IMR-90 (cell line): ENCODE measurements around the gene RNF103. TPM values are rescaled to one million over a fixed set of nuclear protein-coding genes. Genes with fewer than 3 reads are reported as not detected.

Source experiments
- ATAC-seq: fragments of 200-7000 bp; cut with Tn5 transposase; 2 replicates; pipeline ENCODE4 v1.9.1; 2020; ENCODE audit warnings: low read depth, mild to moderate bottlenecking, moderate library complexity
- BruUV-seq: library from RNA; stranded (reverse); fragments of 400-500 nt; replicated peaks from 2 replicates; lab custom pipeline; 2021; lab: Mats Ljungman, UMichigan
- CTCF ChIA-PET: fragments of 300-600 bp; formaldehyde crosslinking; extraction: SDS; loops from one replicate; lab custom pipeline; 2021; ENCODE audit warnings: antibody characterized with exemption; lab: Yijun Ruan, JAX
- POLR2A ChIA-PET: fragments of 300-600 bp; sonication (Branson Sonifier 250); formaldehyde crosslinking; loops from one replicate; lab custom pipeline; 2022; ENCODE audit warnings: antibody characterized with exemption; ENCODE audit not compliant: unreplicated experiment; lab: Charles Lee
- DNase-seq: peaks from one replicate; pipeline ENCODE4 v3.0.0; 2013
- H2AFZ ChIP-seq: replicated peaks from 2 replicates; pipeline ENCODE3; 2013; ENCODE audit warnings: low read length, mild to moderate bottlenecking; ENCODE audit not compliant: poor library complexity
- H2AK5ac ChIP-seq: 2 replicates; pipeline ENCODE4 v1.6.1; 2013; ENCODE audit warnings: low read depth, low read length, inconsistent platforms
- H2AK9ac ChIP-seq: replicated peaks from 2 replicates; pipeline ENCODE3; 2013; ENCODE audit warnings: mild to moderate bottlenecking, low read depth, low read length, moderate library complexity; ENCODE audit not compliant: poor library complexity
- H2BK120ac ChIP-seq: 2 replicates; pipeline ENCODE4 v1.6.1; 2013; ENCODE audit warnings: low read depth, low read length, inconsistent platforms
- H2BK15ac ChIP-seq: 3 replicates; pipeline ENCODE4 v1.6.1; 2013; ENCODE audit warnings: low read depth, low read length, inconsistent platforms
- H2BK20ac ChIP-seq: 2 replicates; pipeline ENCODE4 v1.6.1; 2013; ENCODE audit warnings: low read depth, mild to moderate bottlenecking, inconsistent platforms, low read length, moderate library complexity
- H2BK5ac ChIP-seq: 2 replicates; pipeline ENCODE4 v1.6.1; 2013; ENCODE audit warnings: mild to moderate bottlenecking, low read depth, low read length, inconsistent platforms; ENCODE audit not compliant: poor library complexity, severe bottlenecking
- H3K14ac ChIP-seq: replicated peaks from 2 replicates; pipeline ENCODE4 v1.6.1; 2013; ENCODE audit warnings: low read depth, low read length, inconsistent platforms
- H3K18ac ChIP-seq: 2 replicates; pipeline ENCODE4 v1.6.1; 2013; ENCODE audit warnings: low read depth, low read length, control low read depth
- H3K23ac ChIP-seq: 2 replicates; pipeline ENCODE4 v1.6.1; 2013; ENCODE audit warnings: low read depth, low read length, inconsistent platforms
- H3K27ac ChIP-seq: 2 replicates; pipeline ENCODE4 v1.5.1; 2013; ENCODE audit warnings: mild to moderate bottlenecking, control low read depth, low read length; ENCODE audit not compliant: insufficient read depth
- H3K27me3 ChIP-seq: 2 replicates; pipeline ENCODE4 v1.6.1; 2013; ENCODE audit warnings: low read length; ENCODE audit not compliant: control insufficient read depth, insufficient read depth
- H3K36me3 ChIP-seq: 2 replicates; pipeline ENCODE4 v1.6.1; 2013; ENCODE audit warnings: low read length, mixed read lengths; ENCODE audit not compliant: control insufficient read depth, insufficient read depth
- H3K4ac ChIP-seq: 2 replicates; pipeline ENCODE4 v1.6.1; 2013; ENCODE audit warnings: low read depth, low read length, inconsistent platforms
- H3K4me1 ChIP-seq: 2 replicates; pipeline ENCODE4 v1.6.1; 2013; ENCODE audit warnings: low read length, mixed read lengths; ENCODE audit not compliant: control insufficient read depth, insufficient read depth
- H3K4me2 ChIP-seq: 2 replicates; pipeline ENCODE4 v1.6.1; 2013; ENCODE audit warnings: low read depth, mild to moderate bottlenecking, control low read depth, low read length, moderate library complexity
- H3K4me3 ChIP-seq: 2 replicates; pipeline ENCODE4 v1.5.1; 2013; ENCODE audit warnings: low read depth, mild to moderate bottlenecking, control low read depth, low read length, moderate library complexity; ENCODE audit not compliant: insufficient read depth
- H3K56ac ChIP-seq: 2 replicates; pipeline ENCODE4 v1.6.1; 2013; ENCODE audit warnings: low read length, inconsistent platforms; ENCODE audit not compliant: insufficient read depth; ENCODE audit errors: extremely low read depth
- H3K79me1 ChIP-seq, 2 experiments: 2 replicates each; pipeline ENCODE4 v1.6.1; 2013; ENCODE audit warnings: low read length in 2 of 2, inconsistent platforms in 1 of 2, low read depth in 1 of 2
- H3K9ac ChIP-seq: 2 replicates; pipeline ENCODE4 v1.6.1; 2013; ENCODE audit warnings: low read depth, low read length, control low read depth
- H3K9me1 ChIP-seq: 2 replicates; pipeline ENCODE4 v1.6.1; 2013; ENCODE audit warnings: low read length, inconsistent platforms; ENCODE audit not compliant: insufficient read depth
- H3K9me3 ChIP-seq: 2 replicates; pipeline ENCODE4 v1.6.1; 2013; ENCODE audit warnings: low read length; ENCODE audit not compliant: control insufficient read depth, insufficient read depth
- H4K20me1 ChIP-seq: 2 replicates; pipeline ENCODE4 v1.6.1; 2013; ENCODE audit warnings: low read length, inconsistent platforms; ENCODE audit not compliant: insufficient read depth
- H4K5ac ChIP-seq: 2 replicates; pipeline ENCODE4 v1.6.1; 2013; ENCODE audit warnings: mild to moderate bottlenecking, low read depth, low read length, control low read depth
- H4K8ac ChIP-seq, 2 experiments: 2 replicates each; pipeline ENCODE4 v1.6.1; 2013; ENCODE audit warnings: low read depth in 2 of 2, low read length in 2 of 2, control low read depth in 1 of 2, inconsistent platforms in 1 of 2
- H4K91ac ChIP-seq: 2 replicates; pipeline ENCODE4 v1.6.1; 2013; ENCODE audit warnings: low read depth, low read length, inconsistent platforms; ENCODE audit not compliant: insufficient read depth
- BHLHE40 ChIP-seq: fragments of 150-350 bp; IDR thresholded peaks from 2 replicates; pipeline ENCODE4 v1.6.1; 2016; ENCODE audit warnings: mild to moderate bottlenecking, low read depth, low read length
- CEBPB ChIP-seq: IDR thresholded peaks from 2 replicates; pipeline ENCODE4 v1.6.1; 2012; ENCODE audit warnings: low read depth, low read length, improper control_type of control experiment
- CHD1 ChIP-seq: IDR thresholded peaks from 2 replicates; pipeline ENCODE4 v1.6.1; 2012; ENCODE audit warnings: low read depth, low read length, improper control_type of control experiment
- FOS ChIP-seq: fragments of 150-350 bp; IDR thresholded peaks from 2 replicates; pipeline ENCODE4 v1.6.1; 2016; ENCODE audit warnings: low read depth, low read length
- MAFK ChIP-seq: IDR thresholded peaks from 2 replicates; pipeline ENCODE4 v1.6.1; 2012; ENCODE audit warnings: low read depth, low read length, improper control_type of control experiment
- MAZ ChIP-seq: IDR thresholded peaks from 2 replicates; pipeline ENCODE4 v1.6.1; 2012; ENCODE audit warnings: low read depth, mild to moderate bottlenecking, low read length, improper control_type of control experiment, moderate library complexity, borderline replicate concordance
- MXI1 ChIP-seq: IDR thresholded peaks from 2 replicates; pipeline ENCODE4 v1.6.1; 2012; ENCODE audit warnings: low read depth, mild to moderate bottlenecking, low read length, moderate library complexity, borderline replicate concordance
- NFE2L2 ChIP-seq: fragments of 150-350 bp; IDR thresholded peaks from 2 replicates; pipeline ENCODE4 v1.6.1; 2016; ENCODE audit warnings: low read depth, mild to moderate bottlenecking, low read length
- POLR2A ChIP-seq: IDR thresholded peaks from 2 replicates; pipeline ENCODE4 v1.6.1; 2012; ENCODE audit warnings: mild to moderate bottlenecking, low read depth, low read length
- RAD21 ChIP-seq: IDR thresholded peaks from 2 replicates; pipeline ENCODE4 v1.6.1; 2012; ENCODE audit warnings: low read length, improper control_type of control experiment
- RCOR1 ChIP-seq: IDR thresholded peaks from 2 replicates; pipeline ENCODE4 v1.6.1; 2012; ENCODE audit warnings: mild to moderate bottlenecking, low read length, improper control_type of control experiment; ENCODE audit not compliant: insufficient replicate concordance
- RFX5 ChIP-seq: IDR thresholded peaks from 2 replicates; pipeline ENCODE4 v1.8.0; 2012; ENCODE audit warnings: low read depth, mild to moderate bottlenecking, low read length, moderate library complexity
- SMC3 ChIP-seq: fragments of 150-350 bp; IDR thresholded peaks from 2 replicates; pipeline ENCODE4 v1.6.1; 2016; ENCODE audit warnings: low read depth, mild to moderate bottlenecking, antibody characterized with exemption, low read length, moderate library complexity
- USF2 ChIP-seq: fragments of 150-350 bp; IDR thresholded peaks from 2 replicates; pipeline ENCODE4 v1.6.1; 2017; ENCODE audit warnings: mild to moderate bottlenecking, antibody characterized with exemption, low read length, low read depth
- WGBS, 2 experiments: methylation state at CpG; one replicate each; pipeline versions ENCODE4 v1.1.5 to v1.1.7; 2013; ENCODE audit warnings: missing lambda C conversion rate in 2 of 2; ENCODE audit not compliant: insufficient read length in 1 of 2; ENCODE audit errors: extremely low coverage in 2 of 2; 5-methylcytosine and 5-hydroxymethylcytosine counted together
- dilution Hi-C: fragments of 300-500 bp; cut with HindIII; formaldehyde crosslinking; loops from one replicate; pipeline ENCODE4 v1.14.3; 2018; ENCODE audit warnings: low sequenced_read_pairs; ENCODE audit not compliant: unreplicated experiment
- in situ Hi-C: fragments of 300-500 bp; cut with MboI; formaldehyde crosslinking; loops from 3 replicates; pipeline ENCODE4 v1.14.3; 2019; ENCODE audit warnings: low sequenced_read_pairs, inconsistent platforms, mixed read lengths
- intact Hi-C: fragments of 100-400 bp; cut with micrococcal nuclease; formaldehyde crosslinking; loops from 2 replicates; pipeline ENCODE4 v1.10.0; 2022
- polyA plus RNA-seq, 3 experiments: library from polyadenylated mRNA; depleted of rRNA; stranded (reverse); fragments of >200 nt; gene quantifications; 2 replicates each; pipeline ENCODE4 v1.2.3, GENCODE V29; 2012; ENCODE audit warnings: low replicate concordance in 1 of 3
- total RNA-seq: library from RNA; depleted of rRNA; stranded (reverse); fragments of >200 nt; gene quantifications from 2 replicates; pipeline ENCODE4 v1.2.3, GENCODE V29; 2012
- TF ChIP-seq, protein P1 (sequence below): fragments of 150-350 bp; IDR thresholded peaks from 2 replicates; pipeline ENCODE4 v1.6.1; 2016; ENCODE audit warnings: low read depth, mild to moderate bottlenecking, low read length, moderate library complexity, borderline replicate concordance
- TF ChIP-seq, protein P2 (sequence below): conservative IDR thresholded peaks from 2 replicates; pipeline ENCODE4 v1.5.1; 2012; ENCODE audit warnings: mild to moderate bottlenecking, low read depth, low read length, improper control_type of control experiment

The RNF103 gene
- total and polyA plus RNA-seq, 2 of the 4 experiments (the other 2 are of a cell fraction), result 5.6 to 7.2 TPM

DNA sequence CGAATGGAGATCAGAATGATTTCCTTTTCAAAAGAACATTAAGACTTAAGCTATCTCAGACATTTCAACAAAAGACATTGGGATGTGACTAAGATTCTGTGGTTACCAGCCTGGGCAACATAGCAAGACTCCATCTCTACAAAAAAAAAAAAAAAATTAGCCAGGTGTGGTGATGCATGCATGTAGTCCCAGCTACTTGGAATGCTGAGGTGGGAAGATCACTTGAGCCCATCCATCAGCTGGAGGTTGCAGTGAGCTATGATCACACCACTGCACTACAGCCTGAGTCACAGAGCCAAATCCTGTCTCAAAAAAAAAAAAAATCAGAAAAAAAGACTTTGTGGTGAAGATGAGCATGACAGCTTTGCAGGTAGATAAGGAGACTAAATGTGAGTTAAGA is 12.8 kb downstream of the RNF103 start:
- Histone ChIP-seq H4K20me1 (no peaks in the 10 kb centered on the region), H3K4me1 (no peaks in the 10 kb centered on the region), H2BK120ac (no peak overlapping the region), H2BK5ac (no peak overlapping the region), H4K5ac (no peak overlapping the region), H3K27me3 (no peaks in the 10 kb centered on the region), H2BK15ac (no peak overlapping the region), H3K79me1 (peaks cover 0 to 2% of the 10 kb centered on the region in 2 experiments; a peak in 1 of 4 replicates), H4K91ac (no peak overlapping the region), H3K56ac (no peak overlapping the region), H4K8ac (no peak overlapping the region), H2AK9ac (no peak overlapping the region), H3K23ac (no peak overlapping the region), H3K27ac (no peak overlapping the region), H2AFZ (no peak overlapping the region), H2BK20ac (no peak overlapping the region), H3K36me3 (peaks cover 19% of the 10 kb centered on the region), H2AK5ac (no peak overlapping the region), H3K4ac (no peak overlapping the region), H3K9me3 (no peaks in the 10 kb centered on the region), H3K18ac (no peak overlapping the region), H3K9me1 (no peaks in the 10 kb centered on the region; the same call in 1 of the 2 replicates), H3K4me3 (no peak overlapping the region), H3K9ac (no peak overlapping the region), H3K14ac (no peak overlapping the region), H3K4me2 (no peak overlapping the region)
- intact Hi-C loops (no loop called here), in situ Hi-C loops (no loop called here), dilution Hi-C loops (no loop called here)
- ATAC-seq, result no peak
- no CpG with 5 or more reads among the region's 1 CpG for WGBS, 2 experiments
- BruUV-seq, result no TSS peak
- POLR2A ChIA-PET, result no interaction called here
- DNase-seq, result no peak
- TF ChIP-seq RFX5 (no peak), POLR2A (no peak), CHD1 (no peak), MAFK (no peak), FOS (no peak), RCOR1 (no peak), MXI1 (no peak), SMC3 (no peak), CEBPB (no peak), BHLHE40 (no peak), USF2 (no peak), MAZ (no peak), RAD21 (no peak), NFE2L2 (no peak)
- TF ChIP-seq, protein P1, sequence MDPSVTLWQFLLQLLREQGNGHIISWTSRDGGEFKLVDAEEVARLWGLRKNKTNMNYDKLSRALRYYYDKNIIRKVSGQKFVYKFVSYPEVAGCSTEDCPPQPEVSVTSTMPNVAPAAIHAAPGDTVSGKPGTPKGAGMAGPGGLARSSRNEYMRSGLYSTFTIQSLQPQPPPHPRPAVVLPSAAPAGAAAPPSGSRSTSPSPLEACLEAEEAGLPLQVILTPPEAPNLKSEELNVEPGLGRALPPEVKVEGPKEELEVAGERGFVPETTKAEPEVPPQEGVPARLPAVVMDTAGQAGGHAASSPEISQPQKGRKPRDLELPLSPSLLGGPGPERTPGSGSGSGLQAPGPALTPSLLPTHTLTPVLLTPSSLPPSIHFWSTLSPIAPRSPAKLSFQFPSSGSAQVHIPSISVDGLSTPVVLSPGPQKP, result no peak
- TF ChIP-seq, protein P2, sequence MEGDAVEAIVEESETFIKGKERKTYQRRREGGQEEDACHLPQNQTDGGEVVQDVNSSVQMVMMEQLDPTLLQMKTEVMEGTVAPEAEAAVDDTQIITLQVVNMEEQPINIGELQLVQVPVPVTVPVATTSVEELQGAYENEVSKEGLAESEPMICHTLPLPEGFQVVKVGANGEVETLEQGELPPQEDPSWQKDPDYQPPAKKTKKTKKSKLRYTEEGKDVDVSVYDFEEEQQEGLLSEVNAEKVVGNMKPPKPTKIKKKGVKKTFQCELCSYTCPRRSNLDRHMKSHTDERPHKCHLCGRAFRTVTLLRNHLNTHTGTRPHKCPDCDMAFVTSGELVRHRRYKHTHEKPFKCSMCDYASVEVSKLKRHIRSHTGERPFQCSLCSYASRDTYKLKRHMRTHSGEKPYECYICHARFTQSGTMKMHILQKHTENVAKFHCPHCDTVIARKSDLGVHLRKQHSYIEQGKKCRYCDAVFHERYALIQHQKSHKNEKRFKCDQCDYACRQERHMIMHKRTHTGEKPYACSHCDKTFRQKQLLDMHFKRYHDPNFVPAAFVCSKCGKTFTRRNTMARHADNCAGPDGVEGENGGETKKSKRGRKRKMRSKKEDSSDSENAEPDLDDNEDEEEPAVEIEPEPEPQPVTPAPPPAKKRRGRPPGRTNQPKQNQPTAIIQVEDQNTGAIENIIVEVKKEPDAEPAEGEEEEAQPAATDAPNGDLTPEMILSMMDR, result no peak
- CTCF ChIA-PET, result no interaction called here
